PC-9 (cell line): Measurements from ENCODE around the gene SOX21.

Source experiments
- EZH2 ChIP-seq: fragments of 200-600 bp; sonication (generic); IDR thresholded peaks from 2 replicates; pipeline ENCODE4 v1.8.0; 2017; ENCODE audit warnings: antibody characterized with exemption, low read depth
- TF ChIP-seq, protein P1 (sequence below): fragments of 200-600 bp; sonication (generic); conservative IDR thresholded peaks from 2 replicates; pipeline ENCODE4 v1.6.1; 2017; ENCODE audit warnings: mixed run types, antibody characterized with exemption, mild to moderate bottlenecking, moderate library complexity

DNA sequence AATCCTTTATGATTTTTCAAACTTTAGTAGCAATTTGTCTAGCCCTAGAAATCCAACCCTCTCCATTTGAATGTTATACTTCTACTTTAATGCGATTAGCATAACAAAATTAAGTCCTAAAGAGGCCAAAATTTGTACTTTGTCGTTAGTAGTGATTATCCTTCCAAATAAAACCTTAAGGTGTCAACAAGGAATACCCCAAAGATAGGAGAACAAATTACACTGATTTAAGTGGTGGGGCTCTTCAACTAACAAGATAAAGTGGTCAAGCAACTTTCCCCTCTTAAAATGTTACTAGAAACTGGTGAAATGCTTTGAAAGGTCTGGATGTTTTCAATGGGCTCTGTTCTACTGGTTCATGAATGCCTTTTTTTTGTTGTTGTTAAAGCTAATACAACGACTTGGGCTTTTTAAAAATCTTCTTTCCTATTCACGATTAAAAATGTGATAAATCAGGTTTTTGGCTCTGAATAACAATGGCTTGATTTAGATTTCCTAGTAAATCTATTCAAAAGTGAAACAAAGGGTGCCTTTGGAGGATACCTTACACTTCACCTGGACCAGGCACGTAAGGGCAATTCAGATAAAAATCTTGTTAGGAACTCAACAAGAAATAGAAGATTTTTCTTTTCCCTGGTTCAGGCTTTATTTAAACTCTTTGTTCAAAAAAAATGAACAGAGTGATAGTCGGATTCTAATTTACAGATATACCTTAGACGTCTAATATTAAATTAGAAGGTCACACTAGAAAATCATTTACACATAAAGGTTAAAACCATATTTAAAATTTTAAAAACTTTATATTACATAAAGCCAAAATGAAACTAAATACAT, 3.1 kb downstream of the SOX21 start:
- no peak for TF ChIP-seq EZH2
- TF ChIP-seq, protein P1, sequence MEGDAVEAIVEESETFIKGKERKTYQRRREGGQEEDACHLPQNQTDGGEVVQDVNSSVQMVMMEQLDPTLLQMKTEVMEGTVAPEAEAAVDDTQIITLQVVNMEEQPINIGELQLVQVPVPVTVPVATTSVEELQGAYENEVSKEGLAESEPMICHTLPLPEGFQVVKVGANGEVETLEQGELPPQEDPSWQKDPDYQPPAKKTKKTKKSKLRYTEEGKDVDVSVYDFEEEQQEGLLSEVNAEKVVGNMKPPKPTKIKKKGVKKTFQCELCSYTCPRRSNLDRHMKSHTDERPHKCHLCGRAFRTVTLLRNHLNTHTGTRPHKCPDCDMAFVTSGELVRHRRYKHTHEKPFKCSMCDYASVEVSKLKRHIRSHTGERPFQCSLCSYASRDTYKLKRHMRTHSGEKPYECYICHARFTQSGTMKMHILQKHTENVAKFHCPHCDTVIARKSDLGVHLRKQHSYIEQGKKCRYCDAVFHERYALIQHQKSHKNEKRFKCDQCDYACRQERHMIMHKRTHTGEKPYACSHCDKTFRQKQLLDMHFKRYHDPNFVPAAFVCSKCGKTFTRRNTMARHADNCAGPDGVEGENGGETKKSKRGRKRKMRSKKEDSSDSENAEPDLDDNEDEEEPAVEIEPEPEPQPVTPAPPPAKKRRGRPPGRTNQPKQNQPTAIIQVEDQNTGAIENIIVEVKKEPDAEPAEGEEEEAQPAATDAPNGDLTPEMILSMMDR = no peak
